Sigmoid colon (tissue), 4 donors: ENCODE measurements around the gene SF3B5.

Experiments
- EP300 ChIP-seq, 4 donors: sonication (generic); formaldehyde crosslinking; IDR thresholded peaks; one replicate each; pipeline ENCODE4 v1.6.1; 2017; ENCODE audit warnings: antibody characterized with exemption in 4 of 4
- POLR2A ChIP-seq, 2 donors: fragments of 450-650 bp; IDR thresholded peaks; one replicate each; pipeline ENCODE4 v1.6.1; 2016; ENCODE audit warnings: antibody characterized with exemption in 2 of 2, mild to moderate bottlenecking in 2 of 2, moderate library complexity in 2 of 2
- POLR2AphosphoS5 ChIP-seq, 4 donors: sonication (generic); formaldehyde crosslinking; IDR thresholded peaks; one replicate each; pipeline ENCODE4 v1.6.1; 2017; ENCODE audit warnings: antibody characterized with exemption in 4 of 4
- TF ChIP-seq, protein P1 (sequence below), 4 experiments: fragments of 450-650 bp in 3 of 4; fragments of 200-600 bp in 1 of 4; IDR thresholded peaks; one replicate each; pipeline ENCODE4 v1.5.1; 2016 to 2019; ENCODE audit warnings: antibody characterized with exemption in 4 of 4, mild to moderate bottlenecking in 3 of 4, moderate library complexity in 2 of 4

- TF ChIP-seq, protein P1, sequence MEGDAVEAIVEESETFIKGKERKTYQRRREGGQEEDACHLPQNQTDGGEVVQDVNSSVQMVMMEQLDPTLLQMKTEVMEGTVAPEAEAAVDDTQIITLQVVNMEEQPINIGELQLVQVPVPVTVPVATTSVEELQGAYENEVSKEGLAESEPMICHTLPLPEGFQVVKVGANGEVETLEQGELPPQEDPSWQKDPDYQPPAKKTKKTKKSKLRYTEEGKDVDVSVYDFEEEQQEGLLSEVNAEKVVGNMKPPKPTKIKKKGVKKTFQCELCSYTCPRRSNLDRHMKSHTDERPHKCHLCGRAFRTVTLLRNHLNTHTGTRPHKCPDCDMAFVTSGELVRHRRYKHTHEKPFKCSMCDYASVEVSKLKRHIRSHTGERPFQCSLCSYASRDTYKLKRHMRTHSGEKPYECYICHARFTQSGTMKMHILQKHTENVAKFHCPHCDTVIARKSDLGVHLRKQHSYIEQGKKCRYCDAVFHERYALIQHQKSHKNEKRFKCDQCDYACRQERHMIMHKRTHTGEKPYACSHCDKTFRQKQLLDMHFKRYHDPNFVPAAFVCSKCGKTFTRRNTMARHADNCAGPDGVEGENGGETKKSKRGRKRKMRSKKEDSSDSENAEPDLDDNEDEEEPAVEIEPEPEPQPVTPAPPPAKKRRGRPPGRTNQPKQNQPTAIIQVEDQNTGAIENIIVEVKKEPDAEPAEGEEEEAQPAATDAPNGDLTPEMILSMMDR (IDR thresholded peaks at IDR 0.05): no peak
- TF ChIP-seq POLR2A (IDR thresholded peaks at IDR 0.05) (peak; percentile 59 to 75), POLR2AphosphoS5 (IDR thresholded peaks at IDR 0.05) (peak; percentile 84 to 96 (median 93)), EP300 (IDR thresholded peaks at IDR 0.05) (peak in 1 of 4 donors; percentile 42)
These were observed at the start of gene SF3B5 for GRCh38 chr6:144095134-144096002.
